Activated CD8-positive, alpha-beta T cell treated with anti-CD3 and anti-CD28 coated beads, Interleukin-2, amount 10 ng/mL, durations not matched to agents 7 days and 5 days (primary cell): ENCODE data around the gene ADRB2. TPM values are rescaled to one million over a fixed set of nuclear protein-coding genes. Genes with fewer than 3 reads are reported as not detected.

Experiments used
- ATAC-seq: fragments of 150-1000 bp; cut with Tn5 transposase; one replicate; pipeline ENCODE4 v1.10.0; 2021; ENCODE audit warnings: moderate library complexity
- CTCF ChIA-PET: fragments of 350-600 bp; sonication (Branson Sonifier 250); formaldehyde crosslinking; loops from one replicate; lab custom pipeline; 2021; ENCODE audit warnings: antibody characterized with exemption; lab: Charles Lee
- POLR2A ChIA-PET: fragments of 350-600 bp; sonication (Branson Sonifier 250); formaldehyde crosslinking; loops from one replicate; lab custom pipeline; 2021; ENCODE audit warnings: antibody characterized with exemption; lab: Charles Lee
- DNase-seq: peaks from one replicate; pipeline ENCODE4 v3.0.0-alpha.2; 2020
- H3K27ac Mint-ChIP-seq: one replicate; pipeline ENCODE4 v1.8.0; 2021; ENCODE audit warnings: mild to moderate bottlenecking, mixed read lengths
- H3K27me3 Mint-ChIP-seq: one replicate; pipeline ENCODE4 v1.8.0; 2021; ENCODE audit warnings: low read depth, mixed read lengths
- H3K36me3 Mint-ChIP-seq: one replicate; pipeline ENCODE4 v1.8.0; 2021; ENCODE audit warnings: low read depth, mixed read lengths
- H3K4me1 Mint-ChIP-seq: one replicate; pipeline ENCODE4 v1.8.0; 2021; ENCODE audit warnings: low read depth, mixed read lengths
- H3K4me3 Mint-ChIP-seq: one replicate; pipeline ENCODE4 v1.8.0; 2021; ENCODE audit warnings: mild to moderate bottlenecking, mixed read lengths
- H3K9me3 Mint-ChIP-seq: one replicate; pipeline ENCODE4 v1.8.0; 2022; ENCODE audit warnings: mixed read lengths; ENCODE audit not compliant: insufficient read depth
- total RNA-seq, 2 experiments: library from RNA; stranded (reverse); gene quantifications; one replicate each; pipeline ENCODE4 v1.2.3, GENCODE V29; 2021

The ADRB2 gene
- total RNA-seq, 2 experiments from 2014 or later: 2.2 to 2.3 TPM

- CTCF ChIA-PET: interaction anchor here (0.9 kb wide), 1 partner anchor 10 kb away, joined by 3 read pairs; no protein-coding TSS in a partner anchor
- no peak overlapping the region for H3K4me3 Mint-ChIP-seq
- no peak for DNase-seq
- peaks cover 17% of the 10 kb centered on the region for H3K27me3 Mint-ChIP-seq
- no peak overlapping the region for H3K27ac Mint-ChIP-seq
- POLR2A ChIA-PET: no interaction called here
- H3K36me3 Mint-ChIP-seq: no peaks in the 10 kb centered on the region
- peaks cover 3% of the 10 kb centered on the region for H3K4me1 Mint-ChIP-seq
- ATAC-seq: no peak
- H3K9me3 Mint-ChIP-seq: no peaks in the 10 kb centered on the region
Measured at GRCh38 chr5:148816782-148817181, 9.6 kb upstream of the ADRB2 start.

DNA sequence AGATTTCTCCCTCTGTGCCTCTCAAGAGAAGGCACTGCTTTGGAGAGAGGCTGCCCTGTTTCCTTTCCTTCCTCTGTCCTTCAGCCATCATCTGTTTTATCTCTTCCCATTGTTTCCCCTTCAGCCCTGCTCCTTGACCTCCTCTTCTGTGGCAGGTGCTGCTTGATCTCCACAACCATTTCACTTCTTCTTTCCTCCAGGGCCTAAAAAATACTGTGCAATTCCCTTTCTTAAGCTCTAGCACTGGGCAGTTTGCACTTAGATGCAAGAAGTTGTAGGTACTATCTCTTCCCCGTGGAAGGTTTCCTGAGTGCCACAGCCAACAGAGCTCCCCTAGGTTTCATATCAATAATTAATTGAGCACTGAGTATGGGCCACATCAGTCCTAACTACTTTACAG lies 8.8 kb upstream of the ADRB2 start:
- peaks cover 2% of the 10 kb centered on the region for H3K4me1 Mint-ChIP-seq
- H3K36me3 Mint-ChIP-seq: no peaks in the 10 kb centered on the region
- H3K27me3 Mint-ChIP-seq: peaks cover 20% of the 10 kb centered on the region
- ATAC-seq: no peak
- ChIA-PET POLR2A (no interaction called here), CTCF (no interaction called here)
- no peak overlapping the region for H3K4me3 Mint-ChIP-seq
- H3K27ac Mint-ChIP-seq: no peak overlapping the region
- DNase-seq: no peak
- H3K9me3 Mint-ChIP-seq: no peaks in the 10 kb centered on the region

- POLR2A ChIA-PET: no interaction called here
- CTCF ChIA-PET: interaction anchor here (0.7 to 3.7 kb wide), 33 partner anchors 10 to 294 kb away, joined by 3 to 32 read pairs (median 4); no protein-coding TSS in a partner anchor
- Mint-ChIP-seq H3K9me3 (no peaks in the 10 kb centered on the region), H3K4me3 (no peak overlapping the region), H3K36me3 (no peaks in the 10 kb centered on the region), H3K4me1 (peaks cover 14% of the 10 kb centered on the region), H3K27me3 (peaks cover 39% of the 10 kb centered on the region), H3K27ac (no peak overlapping the region)
- DNase-seq (peak; percentile 53), ATAC-seq (peak; percentile 62)
Measured at GRCh38 chr5:148820461-148821395, 5.7 kb upstream of the ADRB2 start.

GRCh38 chr5:148823871-148824270 lies 2.5 kb upstream of the ADRB2 start:
- Mint-ChIP-seq H3K36me3 (no peaks in the 10 kb centered on the region), H3K4me3 (no peak overlapping the region), H3K9me3 (no peaks in the 10 kb centered on the region), H3K27ac (no peak overlapping the region), H3K4me1 (peaks cover 38% of the 10 kb centered on the region), H3K27me3 (peaks cover 48% of the 10 kb centered on the region)
- DNase-seq (no peak), ATAC-seq (no peak)
- CTCF ChIA-PET: interaction anchor here (3.4 kb wide), 1 partner anchor 134 kb away, joined by 18 read pairs; no protein-coding TSS in a partner anchor
- POLR2A ChIA-PET: no interaction called here

DNA sequence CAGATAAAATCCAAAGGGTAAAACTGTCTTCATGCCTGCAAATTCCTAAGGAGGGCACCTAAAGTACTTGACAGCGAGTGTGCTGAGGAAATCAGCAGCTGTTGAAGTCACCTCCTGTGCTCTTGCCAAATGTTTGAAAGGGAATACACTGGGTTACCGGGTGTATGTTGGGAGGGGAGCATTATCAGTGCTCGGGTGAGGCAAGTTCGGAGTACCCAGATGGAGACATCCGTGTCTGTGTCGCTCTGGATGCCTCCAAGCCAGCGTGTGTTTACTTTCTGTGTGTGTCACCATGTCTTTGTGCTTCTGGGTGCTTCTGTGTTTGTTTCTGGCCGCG lies 727 bp upstream of the ADRB2 start:
- CTCF ChIA-PET: interaction anchor here (0.6 to 3.4 kb wide), 12 partner anchors 19 to 209 kb away, joined by 3 to 18 read pairs (median 3); no protein-coding TSS in a partner anchor
- H3K27me3 Mint-ChIP-seq: peaks cover 61% of the 10 kb centered on the region

DNA sequence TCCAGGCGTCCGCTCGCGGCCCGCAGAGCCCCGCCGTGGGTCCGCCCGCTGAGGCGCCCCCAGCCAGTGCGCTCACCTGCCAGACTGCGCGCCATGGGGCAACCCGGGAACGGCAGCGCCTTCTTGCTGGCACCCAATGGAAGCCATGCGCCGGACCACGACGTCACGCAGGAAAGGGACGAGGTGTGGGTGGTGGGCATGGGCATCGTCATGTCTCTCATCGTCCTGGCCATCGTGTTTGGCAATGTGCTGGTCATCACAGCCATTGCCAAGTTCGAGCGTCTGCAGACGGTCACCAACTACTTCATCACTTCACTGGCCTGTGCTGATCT lies 294 bp downstream of the ADRB2 start:
- Mint-ChIP-seq H3K27me3 (peaks cover 69% of the 10 kb centered on the region), H3K27ac (peak overlapping the region; percentile 84), H3K9me3 (no peaks in the 10 kb centered on the region), H3K4me1 (peaks cover 52% of the 10 kb centered on the region), H3K36me3 (no peaks in the 10 kb centered on the region), H3K4me3 (peak overlapping the region; percentile 78)
- no peak for DNase-seq
- no peak for ATAC-seq
- ChIA-PET CTCF (interaction anchor here (0.9 to 3.4 kb wide), 9 partner anchors 21 to 208 kb away, joined by 3 to 18 read pairs (median 3); no protein-coding TSS in a partner anchor), POLR2A (interaction anchor here (0.6 to 1.3 kb wide), 3 partner anchors 18 to 27 kb away, joined by 3 read pairs; no protein-coding TSS in a partner anchor)

More for the DNA sequence above, 727 bp upstream of the ADRB2 start:
- Mint-ChIP-seq H3K27ac (peak overlapping the region; percentile 84), H3K9me3 (no peaks in the 10 kb centered on the region), H3K36me3 (no peaks in the 10 kb centered on the region), H3K4me1 (peaks cover 48% of the 10 kb centered on the region), H3K4me3 (peak overlapping the region; percentile 78)
- no peak for DNase-seq
- POLR2A ChIA-PET: interaction anchor here (1.3 kb wide), 1 partner anchor 18 kb away, joined by 3 read pairs; no protein-coding TSS in a partner anchor
- no peak for ATAC-seq

DNA sequence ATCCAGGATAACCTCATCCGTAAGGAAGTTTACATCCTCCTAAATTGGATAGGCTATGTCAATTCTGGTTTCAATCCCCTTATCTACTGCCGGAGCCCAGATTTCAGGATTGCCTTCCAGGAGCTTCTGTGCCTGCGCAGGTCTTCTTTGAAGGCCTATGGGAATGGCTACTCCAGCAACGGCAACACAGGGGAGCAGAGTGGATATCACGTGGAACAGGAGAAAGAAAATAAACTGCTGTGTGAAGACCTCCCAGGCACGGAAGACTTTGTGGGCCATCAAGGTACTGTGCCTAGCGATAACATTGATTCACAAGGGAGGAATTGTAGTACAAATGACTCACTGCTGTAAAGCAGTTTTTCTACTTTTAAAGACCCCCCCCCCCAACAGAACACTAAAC lies 1.3 kb downstream of the ADRB2 start:
- Mint-ChIP-seq H3K4me3 (peak overlapping the region; percentile 78), H3K9me3 (no peaks in the 10 kb centered on the region), H3K27me3 (peaks cover 65% of the 10 kb centered on the region), H3K27ac (no peak overlapping the region), H3K4me1 (peaks cover 59% of the 10 kb centered on the region), H3K36me3 (no peaks in the 10 kb centered on the region)
- CTCF ChIA-PET: interaction anchor here (0.9 to 2.2 kb wide), 7 partner anchors 24 to 204 kb away, joined by 3 to 12 read pairs (median 3); no protein-coding TSS in a partner anchor
- POLR2A ChIA-PET: no interaction called here
- ATAC-seq (no peak), DNase-seq (no peak)

DNA sequence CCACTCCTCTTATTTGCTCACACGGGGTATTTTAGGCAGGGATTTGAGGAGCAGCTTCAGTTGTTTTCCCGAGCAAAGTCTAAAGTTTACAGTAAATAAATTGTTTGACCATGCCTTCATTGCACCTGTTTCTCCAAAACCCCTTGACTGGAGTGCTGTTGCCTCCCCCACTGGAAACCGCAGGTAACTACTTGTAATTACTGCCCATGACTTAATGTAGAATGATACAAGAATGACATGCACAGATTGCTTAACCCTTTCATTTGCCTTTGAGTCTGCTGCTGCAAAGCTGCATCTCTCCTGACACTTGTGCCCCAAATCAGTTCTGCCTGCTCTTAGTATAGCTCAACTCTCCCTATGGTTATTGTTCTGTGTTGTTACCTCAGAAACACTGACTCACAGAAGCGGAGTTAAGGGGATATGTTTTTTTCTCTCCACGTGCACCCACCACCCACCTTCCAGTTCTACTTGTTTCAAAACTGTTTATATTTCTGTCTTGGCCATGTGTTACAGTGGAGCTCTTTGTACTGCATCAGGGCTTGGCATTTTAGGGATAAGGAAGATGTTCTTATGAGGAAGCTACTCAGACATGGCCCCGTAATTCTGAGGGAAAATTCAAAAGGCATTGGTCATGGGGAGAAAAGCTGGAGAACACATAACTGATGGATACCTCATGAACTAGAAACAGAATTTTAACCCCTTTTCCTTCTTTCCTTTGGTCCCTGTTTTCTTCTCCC lies 2.3 kb downstream of the ADRB2 start:
- CTCF ChIA-PET: interaction anchor here (0.9 to 3.9 kb wide), 10 partner anchors 8 to 203 kb away, joined by 3 to 21 read pairs (median 3); no protein-coding TSS in a partner anchor
- Mint-ChIP-seq H3K9me3 (no peaks in the 10 kb centered on the region), H3K4me3 (peak overlapping the region; percentile 78), H3K4me1 (peaks cover 65% of the 10 kb centered on the region), H3K27me3 (peaks cover 56% of the 10 kb centered on the region), H3K36me3 (no peaks in the 10 kb centered on the region), H3K27ac (no peak overlapping the region)
- POLR2A ChIA-PET: no interaction called here
- DNase-seq (no peak), ATAC-seq (no peak)

DNA sequence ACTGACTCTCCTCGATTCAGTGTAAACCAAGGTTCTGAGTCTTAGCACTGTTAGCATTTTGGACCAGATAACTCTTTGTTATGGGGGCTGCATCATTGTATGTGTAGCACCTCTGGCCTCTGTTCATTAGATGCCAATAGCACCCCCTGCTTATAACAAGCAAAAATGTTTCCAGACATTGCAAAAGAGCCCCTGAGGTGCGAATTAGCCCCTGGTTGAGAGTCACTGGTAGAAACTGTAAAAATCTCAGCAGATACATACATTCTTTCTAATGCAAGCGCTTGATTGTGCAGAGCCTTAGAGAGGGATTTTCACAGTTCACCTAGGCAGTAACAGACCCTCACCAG lies 2.8 kb downstream of the ADRB2 start:
- ATAC-seq: no peak
- Mint-ChIP-seq H3K27me3 (peaks cover 54% of the 10 kb centered on the region), H3K4me3 (peak overlapping the region; percentile 78), H3K4me1 (peaks cover 71% of the 10 kb centered on the region), H3K9me3 (no peaks in the 10 kb centered on the region), H3K36me3 (no peaks in the 10 kb centered on the region), H3K27ac (no peak overlapping the region)
- ChIA-PET POLR2A (no interaction called here), CTCF (interaction anchor here (0.9 to 3.9 kb wide), 7 partner anchors 9 to 167 kb away, joined by 3 to 21 read pairs (median 4); no protein-coding TSS in a partner anchor)
- no peak for DNase-seq

DNA sequence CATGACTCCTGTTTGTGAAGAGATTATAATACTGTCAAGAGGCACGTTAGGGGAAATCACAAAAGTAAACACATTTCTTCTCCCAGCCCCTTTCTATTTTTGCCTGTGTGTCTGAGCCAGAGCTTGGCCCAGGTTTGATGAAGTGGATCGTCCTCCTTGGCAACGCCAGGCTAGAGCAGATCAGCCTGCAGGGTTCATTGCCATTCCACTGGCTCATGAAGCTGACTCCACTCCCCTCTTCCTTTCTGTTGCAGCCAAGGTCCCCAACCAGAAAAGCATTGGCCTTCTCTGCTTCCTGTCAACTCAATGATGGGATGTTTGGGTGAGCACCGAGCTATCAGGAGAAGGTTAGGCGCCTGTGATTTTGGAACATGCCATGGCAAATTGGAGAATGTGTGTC lies 3.3 kb downstream of the ADRB2 start:
- ATAC-seq: no peak
- H3K4me1 Mint-ChIP-seq: peaks cover 72% of the 10 kb centered on the region
- ChIA-PET POLR2A (no interaction called here), CTCF (interaction anchor here (1.7 to 3.9 kb wide), 3 partner anchors 9 to 128 kb away, joined by 3 to 21 read pairs (median 10); no protein-coding TSS in a partner anchor)
- H3K36me3 Mint-ChIP-seq: no peaks in the 10 kb centered on the region
- no peak overlapping the region for H3K27ac Mint-ChIP-seq
- DNase-seq: no peak
- no peaks in the 10 kb centered on the region for H3K9me3 Mint-ChIP-seq
- peaks cover 52% of the 10 kb centered on the region for H3K27me3 Mint-ChIP-seq
- H3K4me3 Mint-ChIP-seq: peak overlapping the region; percentile 78

- no peaks in the 10 kb centered on the region for H3K9me3 Mint-ChIP-seq
- H3K4me1 Mint-ChIP-seq: peaks cover 69% of the 10 kb centered on the region
- ChIA-PET POLR2A (no interaction called here), CTCF (interaction anchor here (0.9 to 3.9 kb wide), 4 partner anchors 10 to 128 kb away, joined by 3 to 21 read pairs (median 6); no protein-coding TSS in a partner anchor)
- H3K27ac Mint-ChIP-seq: no peak overlapping the region
- ATAC-seq (no peak), DNase-seq (no peak)
- H3K36me3 Mint-ChIP-seq: no peaks in the 10 kb centered on the region
- peaks cover 48% of the 10 kb centered on the region for H3K27me3 Mint-ChIP-seq
- peak overlapping the region; percentile 78 for H3K4me3 Mint-ChIP-seq
Measured at GRCh38 chr5:148830211-148830610, 3.8 kb downstream of the ADRB2 start.
